IMR-90 (cell line): ENCODE measurements around the gene KIF18B. TPM values are rescaled to one million over a fixed set of nuclear protein-coding genes. Genes with fewer than 3 reads are reported as not detected.

Experiments used
- ATAC-seq: fragments of 200-7000 bp; cut with Tn5 transposase; 2 replicates; pipeline ENCODE4 v1.9.1; 2020; ENCODE audit warnings: low read depth, mild to moderate bottlenecking, moderate library complexity
- BruUV-seq: library from RNA; stranded (reverse); fragments of 400-500 nt; replicated peaks from 2 replicates; lab custom pipeline; 2021; lab: Mats Ljungman, UMichigan
- CTCF ChIA-PET: fragments of 300-600 bp; formaldehyde crosslinking; extraction: SDS; loops from one replicate; lab custom pipeline; 2021; ENCODE audit warnings: antibody characterized with exemption; lab: Yijun Ruan, JAX
- POLR2A ChIA-PET: fragments of 300-600 bp; sonication (Branson Sonifier 250); formaldehyde crosslinking; loops from one replicate; lab custom pipeline; 2022; ENCODE audit warnings: antibody characterized with exemption; ENCODE audit not compliant: unreplicated experiment; lab: Charles Lee
- DNase-seq: peaks from one replicate; pipeline ENCODE4 v3.0.0; 2013
- H2AFZ ChIP-seq: replicated peaks from 2 replicates; pipeline ENCODE3; 2013; ENCODE audit warnings: low read length, mild to moderate bottlenecking; ENCODE audit not compliant: poor library complexity
- H2AK5ac ChIP-seq: 2 replicates; pipeline ENCODE4 v1.6.1; 2013; ENCODE audit warnings: low read depth, low read length, inconsistent platforms
- H2AK9ac ChIP-seq: replicated peaks from 2 replicates; pipeline ENCODE3; 2013; ENCODE audit warnings: mild to moderate bottlenecking, low read depth, low read length, moderate library complexity; ENCODE audit not compliant: poor library complexity
- H2BK120ac ChIP-seq: 2 replicates; pipeline ENCODE4 v1.6.1; 2013; ENCODE audit warnings: low read depth, low read length, inconsistent platforms
- H2BK15ac ChIP-seq: 3 replicates; pipeline ENCODE4 v1.6.1; 2013; ENCODE audit warnings: low read depth, low read length, inconsistent platforms
- H2BK20ac ChIP-seq: 2 replicates; pipeline ENCODE4 v1.6.1; 2013; ENCODE audit warnings: low read depth, mild to moderate bottlenecking, inconsistent platforms, low read length, moderate library complexity
- H2BK5ac ChIP-seq: 2 replicates; pipeline ENCODE4 v1.6.1; 2013; ENCODE audit warnings: mild to moderate bottlenecking, low read depth, low read length, inconsistent platforms; ENCODE audit not compliant: poor library complexity, severe bottlenecking
- H3K14ac ChIP-seq: replicated peaks from 2 replicates; pipeline ENCODE4 v1.6.1; 2013; ENCODE audit warnings: low read depth, low read length, inconsistent platforms
- H3K18ac ChIP-seq: 2 replicates; pipeline ENCODE4 v1.6.1; 2013; ENCODE audit warnings: low read depth, low read length, control low read depth
- H3K23ac ChIP-seq: 2 replicates; pipeline ENCODE4 v1.6.1; 2013; ENCODE audit warnings: low read depth, low read length, inconsistent platforms
- H3K27ac ChIP-seq: 2 replicates; pipeline ENCODE4 v1.5.1; 2013; ENCODE audit warnings: mild to moderate bottlenecking, control low read depth, low read length; ENCODE audit not compliant: insufficient read depth
- H3K27me3 ChIP-seq: 2 replicates; pipeline ENCODE4 v1.6.1; 2013; ENCODE audit warnings: low read length; ENCODE audit not compliant: control insufficient read depth, insufficient read depth
- H3K36me3 ChIP-seq: 2 replicates; pipeline ENCODE4 v1.6.1; 2013; ENCODE audit warnings: low read length, mixed read lengths; ENCODE audit not compliant: control insufficient read depth, insufficient read depth
- H3K4ac ChIP-seq: 2 replicates; pipeline ENCODE4 v1.6.1; 2013; ENCODE audit warnings: low read depth, low read length, inconsistent platforms
- H3K4me1 ChIP-seq: 2 replicates; pipeline ENCODE4 v1.6.1; 2013; ENCODE audit warnings: low read length, mixed read lengths; ENCODE audit not compliant: control insufficient read depth, insufficient read depth
- H3K4me2 ChIP-seq: 2 replicates; pipeline ENCODE4 v1.6.1; 2013; ENCODE audit warnings: low read depth, mild to moderate bottlenecking, control low read depth, low read length, moderate library complexity
- H3K4me3 ChIP-seq: 2 replicates; pipeline ENCODE4 v1.5.1; 2013; ENCODE audit warnings: low read depth, mild to moderate bottlenecking, control low read depth, low read length, moderate library complexity; ENCODE audit not compliant: insufficient read depth
- H3K56ac ChIP-seq: 2 replicates; pipeline ENCODE4 v1.6.1; 2013; ENCODE audit warnings: low read length, inconsistent platforms; ENCODE audit not compliant: insufficient read depth; ENCODE audit errors: extremely low read depth
- H3K79me1 ChIP-seq, 2 experiments: 2 replicates each; pipeline ENCODE4 v1.6.1; 2013; ENCODE audit warnings: low read length in 2 of 2, inconsistent platforms in 1 of 2, low read depth in 1 of 2
- H3K9ac ChIP-seq: 2 replicates; pipeline ENCODE4 v1.6.1; 2013; ENCODE audit warnings: low read depth, low read length, control low read depth
- H3K9me1 ChIP-seq: 2 replicates; pipeline ENCODE4 v1.6.1; 2013; ENCODE audit warnings: low read length, inconsistent platforms; ENCODE audit not compliant: insufficient read depth
- H3K9me3 ChIP-seq: 2 replicates; pipeline ENCODE4 v1.6.1; 2013; ENCODE audit warnings: low read length; ENCODE audit not compliant: control insufficient read depth, insufficient read depth
- H4K20me1 ChIP-seq: 2 replicates; pipeline ENCODE4 v1.6.1; 2013; ENCODE audit warnings: low read length, inconsistent platforms; ENCODE audit not compliant: insufficient read depth
- H4K5ac ChIP-seq: 2 replicates; pipeline ENCODE4 v1.6.1; 2013; ENCODE audit warnings: mild to moderate bottlenecking, low read depth, low read length, control low read depth
- H4K8ac ChIP-seq, 2 experiments: 2 replicates each; pipeline ENCODE4 v1.6.1; 2013; ENCODE audit warnings: low read depth in 2 of 2, low read length in 2 of 2, control low read depth in 1 of 2, inconsistent platforms in 1 of 2
- H4K91ac ChIP-seq: 2 replicates; pipeline ENCODE4 v1.6.1; 2013; ENCODE audit warnings: low read depth, low read length, inconsistent platforms; ENCODE audit not compliant: insufficient read depth
- BHLHE40 ChIP-seq: fragments of 150-350 bp; IDR thresholded peaks from 2 replicates; pipeline ENCODE4 v1.6.1; 2016; ENCODE audit warnings: mild to moderate bottlenecking, low read depth, low read length
- CEBPB ChIP-seq: IDR thresholded peaks from 2 replicates; pipeline ENCODE4 v1.6.1; 2012; ENCODE audit warnings: low read depth, low read length, improper control_type of control experiment
- CHD1 ChIP-seq: IDR thresholded peaks from 2 replicates; pipeline ENCODE4 v1.6.1; 2012; ENCODE audit warnings: low read depth, low read length, improper control_type of control experiment
- FOS ChIP-seq: fragments of 150-350 bp; IDR thresholded peaks from 2 replicates; pipeline ENCODE4 v1.6.1; 2016; ENCODE audit warnings: low read depth, low read length
- MAFK ChIP-seq: IDR thresholded peaks from 2 replicates; pipeline ENCODE4 v1.6.1; 2012; ENCODE audit warnings: low read depth, low read length, improper control_type of control experiment
- MAZ ChIP-seq: IDR thresholded peaks from 2 replicates; pipeline ENCODE4 v1.6.1; 2012; ENCODE audit warnings: low read depth, mild to moderate bottlenecking, low read length, improper control_type of control experiment, moderate library complexity, borderline replicate concordance
- MXI1 ChIP-seq: IDR thresholded peaks from 2 replicates; pipeline ENCODE4 v1.6.1; 2012; ENCODE audit warnings: low read depth, mild to moderate bottlenecking, low read length, moderate library complexity, borderline replicate concordance
- POLR2A ChIP-seq: IDR thresholded peaks from 2 replicates; pipeline ENCODE4 v1.6.1; 2012; ENCODE audit warnings: mild to moderate bottlenecking, low read depth, low read length
- RAD21 ChIP-seq: IDR thresholded peaks from 2 replicates; pipeline ENCODE4 v1.6.1; 2012; ENCODE audit warnings: low read length, improper control_type of control experiment
- RFX5 ChIP-seq: IDR thresholded peaks from 2 replicates; pipeline ENCODE4 v1.8.0; 2012; ENCODE audit warnings: low read depth, mild to moderate bottlenecking, low read length, moderate library complexity
- SMC3 ChIP-seq: fragments of 150-350 bp; IDR thresholded peaks from 2 replicates; pipeline ENCODE4 v1.6.1; 2016; ENCODE audit warnings: low read depth, mild to moderate bottlenecking, antibody characterized with exemption, low read length, moderate library complexity
- WGBS, 2 experiments: methylation state at CpG; one replicate each; pipeline versions ENCODE4 v1.1.5 to v1.1.7; 2013; ENCODE audit warnings: missing lambda C conversion rate in 2 of 2; ENCODE audit not compliant: insufficient read length in 1 of 2; ENCODE audit errors: extremely low coverage in 2 of 2; 5-methylcytosine and 5-hydroxymethylcytosine counted together
- dilution Hi-C: fragments of 300-500 bp; cut with HindIII; formaldehyde crosslinking; loops from one replicate; pipeline ENCODE4 v1.14.3; 2018; ENCODE audit warnings: low sequenced_read_pairs; ENCODE audit not compliant: unreplicated experiment
- in situ Hi-C: fragments of 300-500 bp; cut with MboI; formaldehyde crosslinking; loops from 3 replicates; pipeline ENCODE4 v1.14.3; 2019; ENCODE audit warnings: low sequenced_read_pairs, inconsistent platforms, mixed read lengths
- intact Hi-C: fragments of 100-400 bp; cut with micrococcal nuclease; formaldehyde crosslinking; loops from 2 replicates; pipeline ENCODE4 v1.10.0; 2022
- polyA plus RNA-seq, 3 experiments: library from polyadenylated mRNA; depleted of rRNA; stranded (reverse); fragments of >200 nt; gene quantifications; 2 replicates each; pipeline ENCODE4 v1.2.3, GENCODE V29; 2012; ENCODE audit warnings: low replicate concordance in 1 of 3
- total RNA-seq: library from RNA; depleted of rRNA; stranded (reverse); fragments of >200 nt; gene quantifications from 2 replicates; pipeline ENCODE4 v1.2.3, GENCODE V29; 2012
- TF ChIP-seq, protein P1 (sequence below): fragments of 150-350 bp; IDR thresholded peaks from 2 replicates; pipeline ENCODE4 v1.6.1; 2016; ENCODE audit warnings: low read depth, mild to moderate bottlenecking, low read length, moderate library complexity, borderline replicate concordance
- TF ChIP-seq, protein P2 (sequence below): fragments of 150-350 bp; IDR thresholded peaks from 2 replicates; pipeline ENCODE4 v1.6.1; 2017; ENCODE audit warnings: mild to moderate bottlenecking, antibody characterized with exemption, low read length, low read depth
- TF ChIP-seq, protein P3 (sequence below): conservative IDR thresholded peaks from 2 replicates; pipeline ENCODE4 v1.5.1; 2012; ENCODE audit warnings: mild to moderate bottlenecking, low read depth, low read length, improper control_type of control experiment

Gene KIF18B
- total and polyA plus RNA-seq, 2 of the 4 experiments (the other 2 are of a cell fraction) = 1.3 to 16.0 TPM

DNA sequence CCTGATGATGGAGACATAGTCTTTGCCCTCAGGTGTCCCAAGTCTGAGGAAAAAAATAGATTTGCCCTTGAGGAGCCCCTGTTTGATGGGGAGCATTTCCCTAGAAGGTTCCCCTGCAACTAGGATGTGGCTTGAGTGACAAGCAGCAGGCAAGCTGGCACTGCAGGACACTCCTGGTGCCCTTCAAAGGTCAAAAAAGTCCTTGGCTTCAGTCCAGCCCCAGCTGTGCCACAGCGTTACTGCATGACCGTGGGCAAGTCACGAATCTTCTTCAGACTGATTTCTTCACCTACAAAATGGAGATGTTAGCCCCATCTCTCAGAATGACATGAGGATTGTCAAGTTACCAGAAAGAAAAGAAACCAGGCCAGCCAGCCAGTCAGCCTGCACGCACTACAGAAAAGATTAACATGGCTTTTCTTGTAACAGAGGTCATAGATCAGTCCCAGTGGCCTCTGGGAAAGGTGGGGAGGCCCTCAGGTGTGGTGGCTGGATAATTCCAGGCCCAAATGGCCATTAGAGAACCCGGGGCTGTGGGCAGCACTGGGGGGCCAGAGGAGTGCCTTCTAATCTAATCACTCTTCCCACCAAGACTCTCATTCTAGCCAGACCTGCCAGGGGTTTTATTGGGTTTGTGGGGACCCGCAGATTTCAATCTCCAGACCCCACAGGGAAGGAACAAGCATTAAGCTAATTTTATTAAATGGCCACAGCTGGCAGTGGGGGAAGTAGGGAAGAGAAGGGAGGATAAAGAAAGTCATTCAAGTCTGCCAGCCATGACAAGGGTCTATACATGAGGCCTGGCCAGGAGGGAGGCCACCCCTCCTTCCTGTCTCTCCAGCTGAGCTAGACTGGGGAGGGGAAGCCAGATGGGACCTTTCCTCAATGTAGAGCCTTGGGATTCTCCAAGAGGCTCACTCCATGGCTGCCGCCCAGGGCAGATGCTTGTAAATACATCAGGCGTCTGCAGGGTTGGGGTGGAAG lies 9.7 kb upstream of the KIF18B start:
- Histone ChIP-seq H3K9me1 (no peaks in the 10 kb centered on the region), H3K27ac (no peak overlapping the region), H4K5ac (no peak overlapping the region), H2BK20ac (no peak overlapping the region), H4K20me1 (no peaks in the 10 kb centered on the region), H3K14ac (no peak overlapping the region), H2BK15ac (no peak overlapping the region), H3K4ac (no peak overlapping the region), H3K23ac (no peak overlapping the region), H3K36me3 (no peaks in the 10 kb centered on the region), H4K91ac (no peak overlapping the region), H2AK5ac (no peak overlapping the region), H3K4me2 (no peak overlapping the region), H3K27me3 (peaks cover 15% of the 10 kb centered on the region; the same call in 1 of the 2 replicates), H3K9me3 (no peaks in the 10 kb centered on the region), H2AFZ (no peak overlapping the region), H2AK9ac (no peak overlapping the region), H3K9ac (no peak overlapping the region), H3K56ac (no peak overlapping the region), H3K18ac (no peak overlapping the region), H2BK5ac (no peak overlapping the region), H3K4me3 (no peak overlapping the region), H3K79me1 (no peaks in the 10 kb centered on the region), H3K4me1 (no peaks in the 10 kb centered on the region; the same call in 1 of the 2 replicates), H2BK120ac (no peak overlapping the region), H4K8ac (no peak overlapping the region)
- POLR2A ChIA-PET = interaction anchor here (0.6 kb wide), 1 partner anchor 17 kb away, joined by 3 read pairs; no protein-coding TSS in a partner anchor
- no TSS peak for BruUV-seq
- no peak for ATAC-seq
- intact Hi-C loops (no loop called here), dilution Hi-C loops (no loop called here), in situ Hi-C loops (no loop called here)
- WGBS, 2 experiments = 73% methylated on average over 2 of the region's 8 CpGs; no CpG with 5 or more reads in 1 of the 2 experiments
- CTCF ChIA-PET = interaction anchor here (0.6 kb wide), 1 partner anchor 172 kb away, joined by 3 read pairs; no protein-coding TSS in a partner anchor
- no peak for DNase-seq
- TF ChIP-seq MAFK = no peak
- TF ChIP-seq CEBPB = no peak
- no peak for TF ChIP-seq CHD1
- TF ChIP-seq, protein P1, sequence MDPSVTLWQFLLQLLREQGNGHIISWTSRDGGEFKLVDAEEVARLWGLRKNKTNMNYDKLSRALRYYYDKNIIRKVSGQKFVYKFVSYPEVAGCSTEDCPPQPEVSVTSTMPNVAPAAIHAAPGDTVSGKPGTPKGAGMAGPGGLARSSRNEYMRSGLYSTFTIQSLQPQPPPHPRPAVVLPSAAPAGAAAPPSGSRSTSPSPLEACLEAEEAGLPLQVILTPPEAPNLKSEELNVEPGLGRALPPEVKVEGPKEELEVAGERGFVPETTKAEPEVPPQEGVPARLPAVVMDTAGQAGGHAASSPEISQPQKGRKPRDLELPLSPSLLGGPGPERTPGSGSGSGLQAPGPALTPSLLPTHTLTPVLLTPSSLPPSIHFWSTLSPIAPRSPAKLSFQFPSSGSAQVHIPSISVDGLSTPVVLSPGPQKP = no peak
- no peak for TF ChIP-seq MAZ
- TF ChIP-seq MXI1 = no peak
- no peak for TF ChIP-seq RFX5
- no peak for TF ChIP-seq SMC3
- TF ChIP-seq, protein P2, sequence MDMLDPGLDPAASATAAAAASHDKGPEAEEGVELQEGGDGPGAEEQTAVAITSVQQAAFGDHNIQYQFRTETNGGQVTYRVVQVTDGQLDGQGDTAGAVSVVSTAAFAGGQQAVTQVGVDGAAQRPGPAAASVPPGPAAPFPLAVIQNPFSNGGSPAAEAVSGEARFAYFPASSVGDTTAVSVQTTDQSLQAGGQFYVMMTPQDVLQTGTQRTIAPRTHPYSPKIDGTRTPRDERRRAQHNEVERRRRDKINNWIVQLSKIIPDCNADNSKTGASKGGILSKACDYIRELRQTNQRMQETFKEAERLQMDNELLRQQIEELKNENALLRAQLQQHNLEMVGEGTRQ = no peak
- TF ChIP-seq, protein P3, sequence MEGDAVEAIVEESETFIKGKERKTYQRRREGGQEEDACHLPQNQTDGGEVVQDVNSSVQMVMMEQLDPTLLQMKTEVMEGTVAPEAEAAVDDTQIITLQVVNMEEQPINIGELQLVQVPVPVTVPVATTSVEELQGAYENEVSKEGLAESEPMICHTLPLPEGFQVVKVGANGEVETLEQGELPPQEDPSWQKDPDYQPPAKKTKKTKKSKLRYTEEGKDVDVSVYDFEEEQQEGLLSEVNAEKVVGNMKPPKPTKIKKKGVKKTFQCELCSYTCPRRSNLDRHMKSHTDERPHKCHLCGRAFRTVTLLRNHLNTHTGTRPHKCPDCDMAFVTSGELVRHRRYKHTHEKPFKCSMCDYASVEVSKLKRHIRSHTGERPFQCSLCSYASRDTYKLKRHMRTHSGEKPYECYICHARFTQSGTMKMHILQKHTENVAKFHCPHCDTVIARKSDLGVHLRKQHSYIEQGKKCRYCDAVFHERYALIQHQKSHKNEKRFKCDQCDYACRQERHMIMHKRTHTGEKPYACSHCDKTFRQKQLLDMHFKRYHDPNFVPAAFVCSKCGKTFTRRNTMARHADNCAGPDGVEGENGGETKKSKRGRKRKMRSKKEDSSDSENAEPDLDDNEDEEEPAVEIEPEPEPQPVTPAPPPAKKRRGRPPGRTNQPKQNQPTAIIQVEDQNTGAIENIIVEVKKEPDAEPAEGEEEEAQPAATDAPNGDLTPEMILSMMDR = no peak
- TF ChIP-seq POLR2A = no peak
- TF ChIP-seq BHLHE40 = no peak
- TF ChIP-seq RAD21 = no peak
- TF ChIP-seq FOS = no peak
